ENCODE results near the gene BICDL2. TPM values are rescaled to one million over a fixed set of nuclear protein-coding genes. Genes with fewer than 3 reads are reported as not detected.

BICDL2 gene
- total RNA-seq, 2 experiments from 2014 or later: 0.20 to 0.23 TPM

DNA sequence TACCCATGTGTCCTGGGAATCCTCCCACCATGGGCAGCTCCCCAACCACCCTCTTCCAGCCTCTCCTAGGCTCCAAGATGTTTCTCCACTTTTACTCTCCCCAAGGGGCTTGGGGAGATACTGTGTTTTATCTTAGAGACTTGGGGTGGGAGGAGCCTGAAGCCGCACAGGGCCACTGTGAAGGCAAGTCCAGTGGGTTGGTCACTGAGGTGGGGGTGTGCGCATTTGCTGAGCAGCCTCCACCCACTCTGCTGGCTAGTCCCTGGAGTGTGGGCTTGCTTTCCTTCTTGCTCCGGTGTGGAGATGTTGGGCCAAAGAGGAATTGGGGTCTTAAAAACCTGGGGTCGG is 28.1 kb downstream of the BICDL2 start:
- DNase-seq: no peak
- no peak overlapping the region for H3K4me3 Mint-ChIP-seq
- H3K4me1 Mint-ChIP-seq: peaks cover 31% of the 10 kb centered on the region
- POLR2A ChIA-PET: no interaction called here
- no peaks in the 10 kb centered on the region for H3K9me3 Mint-ChIP-seq
- H3K36me3 Mint-ChIP-seq (ENCODE audit: low read depth): no peaks in the 10 kb centered on the region
- H3K27ac Mint-ChIP-seq: no peak overlapping the region
- CTCF ChIA-PET: interaction anchor here (0.7 to 2.6 kb wide), 4 partner anchors 11 to 19 kb away, joined by 3 to 15 read pairs (median 8); partner anchors contain the start of gene TNFRSF12A
- H3K27me3 Mint-ChIP-seq: peaks cover 32% of the 10 kb centered on the region

- Mint-ChIP-seq H3K4me1 (peaks cover 32% of the 10 kb centered on the region), H3K27me3 (peaks cover 32% of the 10 kb centered on the region), H3K4me3 (peak overlapping the region; percentile 20), H3K27ac (no peak overlapping the region), H3K9me3 (no peaks in the 10 kb centered on the region), H3K36me3 (ENCODE audit: low read depth) (no peaks in the 10 kb centered on the region)
- no peak for DNase-seq
- CTCF ChIA-PET: interaction anchor here (0.7 to 2.6 kb wide), 4 partner anchors 12 to 50 kb away, joined by 3 to 15 read pairs (median 6); partner anchors contain the start of gene TNFRSF12A
- POLR2A ChIA-PET: interaction anchor here (0.7 kb wide), 1 partner anchor 27 kb away, joined by 3 read pairs; no protein-coding TSS in a partner anchor
Measured at GRCh38 chr16:3007957-3008689, 28.6 kb downstream of the BICDL2 start.

DNA sequence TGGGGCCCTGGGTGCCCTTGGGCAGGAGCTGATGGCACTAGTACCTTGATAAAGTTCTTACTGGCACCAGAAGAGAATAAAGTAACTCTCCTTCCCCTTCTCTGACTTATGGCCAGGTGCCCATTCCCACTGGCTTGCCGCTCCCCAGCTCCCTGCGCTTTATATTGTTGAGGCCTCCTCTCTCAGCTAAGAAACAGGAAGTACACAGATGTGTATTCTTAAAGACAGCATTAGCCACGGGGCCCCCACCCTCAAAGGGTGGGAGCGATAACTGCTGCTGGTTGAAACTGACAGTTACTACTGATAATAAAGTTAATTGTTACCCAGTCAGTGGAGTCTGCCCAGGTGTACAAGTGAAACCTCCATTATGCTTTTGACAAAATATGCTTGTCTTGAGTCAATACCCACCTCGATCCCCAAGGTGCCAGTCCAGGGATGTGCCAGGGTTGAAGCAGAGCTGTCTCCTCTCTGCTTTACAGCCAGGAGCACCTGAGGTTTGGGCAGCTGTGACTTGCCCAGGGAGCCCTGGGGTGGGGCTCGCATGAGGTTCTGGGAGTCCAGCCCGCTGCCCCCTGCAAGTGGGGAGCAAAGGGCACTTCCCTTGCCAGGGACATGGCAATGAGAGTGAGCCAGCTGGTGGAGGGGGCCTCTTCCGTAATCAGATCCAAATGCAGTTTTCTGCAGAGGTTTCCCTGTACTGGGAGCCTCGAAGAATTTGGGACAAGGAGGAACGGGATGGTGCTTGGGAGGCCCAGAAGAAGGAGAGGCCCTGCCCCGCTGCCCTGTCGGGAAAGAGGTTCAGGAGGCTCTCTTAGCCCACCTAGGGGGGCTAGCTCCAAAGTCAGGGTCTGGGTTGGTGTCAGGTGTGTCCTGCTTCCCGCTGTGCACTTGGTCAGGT is 29.4 kb downstream of the BICDL2 start:
- Mint-ChIP-seq H3K4me3 (no peak overlapping the region), H3K36me3 (ENCODE audit: low read depth) (no peaks in the 10 kb centered on the region), H3K4me1 (peaks cover 33% of the 10 kb centered on the region), H3K27me3 (peaks cover 25% of the 10 kb centered on the region), H3K9me3 (no peaks in the 10 kb centered on the region), H3K27ac (no peak overlapping the region)
- CTCF ChIA-PET: interaction anchor here (0.9 to 2.6 kb wide), 4 partner anchors 13 to 51 kb away, joined by 3 to 15 read pairs (median 6); partner anchors contain the start of gene TNFRSF12A
- no peak for DNase-seq
- POLR2A ChIA-PET: interaction anchor here (0.7 kb wide), 1 partner anchor 26 kb away, joined by 3 read pairs; no protein-coding TSS in a partner anchor

DNA sequence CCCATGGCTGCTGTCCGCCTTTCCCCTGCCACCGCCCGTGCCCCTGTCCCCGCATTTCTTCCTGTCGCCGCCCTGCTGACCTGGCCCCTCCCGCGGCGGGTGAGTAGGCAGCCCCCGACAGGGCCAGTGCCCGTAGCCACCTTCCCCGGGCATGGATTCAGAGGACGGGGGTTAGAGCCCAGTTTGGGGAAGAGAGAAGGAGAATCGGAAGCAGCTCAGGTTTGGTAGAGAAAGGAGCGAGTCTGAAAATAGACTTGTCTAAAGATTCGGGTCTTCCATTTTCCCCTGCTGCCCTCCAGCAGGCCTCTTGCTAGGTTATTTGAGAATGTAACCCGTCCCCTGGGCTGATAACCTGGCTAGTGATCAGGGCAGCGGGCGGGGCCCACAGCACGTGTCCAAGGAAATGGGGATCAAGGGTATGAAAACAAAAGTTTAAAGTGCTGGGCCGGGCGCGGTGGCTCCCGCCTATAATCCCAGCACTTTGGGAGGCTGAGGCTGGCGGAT is 31.9 kb downstream of the BICDL2 start:
- Mint-ChIP-seq H3K4me3 (peak overlapping the region; percentile 73), H3K4me1 (peaks cover 33% of the 10 kb centered on the region), H3K36me3 (ENCODE audit: low read depth) (no peaks in the 10 kb centered on the region), H3K9me3 (no peaks in the 10 kb centered on the region), H3K27ac (no peak overlapping the region), H3K27me3 (peaks cover 21% of the 10 kb centered on the region)
- no peak for DNase-seq
- CTCF ChIA-PET: interaction anchor here (0.7 to 2.2 kb wide), 6 partner anchors 15 to 43 kb away, joined by 3 to 8 read pairs (median 6); partner anchors contain the start of gene TNFRSF12A
- POLR2A ChIA-PET: no interaction called here

- H3K4me1 Mint-ChIP-seq: peaks cover 33% of the 10 kb centered on the region
- no peaks in the 10 kb centered on the region for H3K36me3 Mint-ChIP-seq (ENCODE audit: low read depth)
- no peak for DNase-seq
- ChIA-PET CTCF (interaction anchor here (0.6 to 2.2 kb wide), 19 partner anchors 10 to 719 kb away, joined by 3 to 8 read pairs (median 5); partner anchors contain the start of genes PKMYT1 and TNFRSF12A), POLR2A (no interaction called here)
- H3K9me3 Mint-ChIP-seq: no peaks in the 10 kb centered on the region
- no peak overlapping the region for H3K27ac Mint-ChIP-seq
- no peak overlapping the region for H3K4me3 Mint-ChIP-seq
- peaks cover 21% of the 10 kb centered on the region for H3K27me3 Mint-ChIP-seq
Measured at GRCh38 chr16:3004319-3004718, 32.4 kb downstream of the BICDL2 start.

DNA sequence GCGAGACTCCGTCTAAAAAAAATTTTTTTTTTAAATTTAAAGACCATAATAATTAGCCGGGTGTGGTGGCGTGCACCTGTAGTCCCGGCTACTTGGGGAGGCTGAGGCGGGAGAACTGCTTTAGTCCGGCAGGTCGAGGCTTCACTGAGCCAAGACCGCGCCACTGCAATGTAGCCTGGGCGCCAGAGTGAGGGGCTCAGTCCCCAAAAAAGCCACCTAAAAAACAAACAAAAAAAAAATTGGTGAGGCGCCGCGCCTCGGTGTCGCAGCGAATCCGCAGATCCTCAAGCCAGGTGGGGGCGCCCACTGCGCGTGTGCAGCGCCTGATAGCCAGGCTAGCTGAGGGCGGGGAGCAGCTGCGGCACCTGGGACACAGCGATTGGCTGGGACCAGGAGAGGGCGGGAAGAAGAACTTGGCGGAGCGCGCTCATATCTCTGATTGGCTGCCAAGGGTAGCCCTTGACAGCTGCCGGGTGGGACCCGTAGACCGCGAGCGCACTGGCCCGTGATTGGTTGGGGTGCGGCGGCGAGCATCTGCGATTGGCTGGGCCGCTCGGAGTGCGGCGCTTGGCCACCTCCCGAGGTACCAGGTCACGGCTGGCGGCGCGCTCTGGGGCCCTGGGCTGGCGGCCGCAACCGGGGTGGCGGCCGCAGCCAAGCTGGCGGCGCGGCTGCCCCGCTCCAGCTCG is 33.0 kb downstream of the BICDL2 start:
- Mint-ChIP-seq H3K27me3 (peaks cover 23% of the 10 kb centered on the region), H3K36me3 (ENCODE audit: low read depth) (no peaks in the 10 kb centered on the region), H3K4me1 (peaks cover 31% of the 10 kb centered on the region), H3K4me3 (peak overlapping the region; percentile 66), H3K27ac (no peak overlapping the region), H3K9me3 (no peaks in the 10 kb centered on the region)
- CTCF ChIA-PET: interaction anchor here (0.6 to 2.1 kb wide), 17 partner anchors 9 to 720 kb away, joined by 3 to 8 read pairs (median 5); partner anchors contain the start of genes PKMYT1 and TNFRSF12A
- DNase-seq: peak; percentile 98
- POLR2A ChIA-PET: no interaction called here

- no peak for DNase-seq
- POLR2A ChIA-PET: no interaction called here
- H3K27me3 Mint-ChIP-seq: peaks cover 10% of the 10 kb centered on the region
- H3K36me3 Mint-ChIP-seq (ENCODE audit: low read depth): no peaks in the 10 kb centered on the region
- H3K9me3 Mint-ChIP-seq: no peaks in the 10 kb centered on the region
- peaks cover 12% of the 10 kb centered on the region for H3K4me1 Mint-ChIP-seq
- no peak overlapping the region for H3K4me3 Mint-ChIP-seq
- no peak overlapping the region for H3K27ac Mint-ChIP-seq
- CTCF ChIA-PET: interaction anchor here (1.2 to 1.4 kb wide), 4 partner anchors 11 to 28 kb away, joined by 3 to 5 read pairs (median 3); no protein-coding TSS in a partner anchor
Measured at GRCh38 chr16:3001316-3001715, 35.4 kb downstream of the BICDL2 start.

DNA sequence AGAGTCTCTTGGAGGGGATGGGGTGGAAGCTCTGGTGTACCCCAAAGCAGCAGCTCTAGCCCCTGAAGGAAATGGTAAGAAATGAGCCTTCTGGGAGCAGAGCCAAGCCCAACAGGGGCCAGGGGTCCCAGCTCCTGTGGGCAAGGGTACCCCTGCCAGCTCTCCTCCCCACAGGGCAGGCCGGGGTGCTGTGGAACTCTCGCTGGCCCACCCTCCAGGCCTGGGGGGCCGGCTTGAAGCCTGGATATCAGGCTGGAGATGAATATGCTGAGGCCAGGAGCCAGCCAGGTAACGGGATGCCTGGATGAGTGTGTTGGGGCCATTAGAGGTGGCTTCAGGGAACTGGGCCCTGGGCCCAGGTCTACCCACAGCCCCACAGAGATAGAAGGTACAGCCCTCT is 36.2 kb downstream of the BICDL2 start:
- POLR2A ChIA-PET: interaction anchor here (0.6 kb wide), 1 partner anchor 24 kb away, joined by 3 read pairs; no protein-coding TSS in a partner anchor

GRCh38 chr16:2999929-3000328 is 36.8 kb downstream of the BICDL2 start:
- ChIA-PET POLR2A (no interaction called here), CTCF (interaction anchor here (0.6 to 1.5 kb wide), 4 partner anchors 10 to 626 kb away, joined by 3 to 4 read pairs (median 3); a partner anchor contains a TSS)
- Mint-ChIP-seq H3K27ac (no peak overlapping the region), H3K4me3 (no peak overlapping the region), H3K9me3 (no peaks in the 10 kb centered on the region), H3K27me3 (peaks cover 5% of the 10 kb centered on the region), H3K36me3 (ENCODE audit: low read depth) (no peaks in the 10 kb centered on the region), H3K4me1 (peaks cover 8% of the 10 kb centered on the region)
- DNase-seq: no peak

More for the DNA sequence above, 36.2 kb downstream of the BICDL2 start:
- Mint-ChIP-seq H3K36me3 (ENCODE audit: low read depth) (no peaks in the 10 kb centered on the region), H3K4me3 (no peak overlapping the region), H3K4me1 (peaks cover 9% of the 10 kb centered on the region), H3K27ac (no peak overlapping the region), H3K9me3 (no peaks in the 10 kb centered on the region), H3K27me3 (peaks cover 6% of the 10 kb centered on the region)
- no peak for DNase-seq
- CTCF ChIA-PET: interaction anchor here (1.0 to 1.5 kb wide), 5 partner anchors 10 to 27 kb away, joined by 3 to 5 read pairs (median 3); a partner anchor contains a TSS

- DNase-seq: no peak
- H3K4me1 Mint-ChIP-seq: no peaks in the 10 kb centered on the region
- no peaks in the 10 kb centered on the region for H3K36me3 Mint-ChIP-seq (ENCODE audit: low read depth)
- ChIA-PET CTCF (interaction anchor here (0.5 to 0.8 kb wide), 2 partner anchors 68 to 704 kb away, joined by 3 read pairs; no protein-coding TSS in a partner anchor), POLR2A (no interaction called here)
- H3K27me3 Mint-ChIP-seq: peaks cover 2% of the 10 kb centered on the region
- no peak overlapping the region for H3K27ac Mint-ChIP-seq
- H3K9me3 Mint-ChIP-seq: no peaks in the 10 kb centered on the region
- no peak overlapping the region for H3K4me3 Mint-ChIP-seq
Measured at GRCh38 chr16:2996298-2996697, 40.4 kb downstream of the BICDL2 start.

GRCh38 chr16:2992383-2993081 is 44.2 kb downstream of the BICDL2 start:
- Mint-ChIP-seq H3K4me1 (no peaks in the 10 kb centered on the region), H3K27me3 (no peaks in the 10 kb centered on the region), H3K4me3 (no peak overlapping the region), H3K27ac (no peak overlapping the region), H3K36me3 (ENCODE audit: low read depth) (no peaks in the 10 kb centered on the region), H3K9me3 (no peaks in the 10 kb centered on the region)
- POLR2A ChIA-PET: no interaction called here
- DNase-seq: no peak
- CTCF ChIA-PET: interaction anchor here (0.9 kb wide), 1 partner anchor 66 kb away, joined by 3 read pairs; no protein-coding TSS in a partner anchor
